Measurements from ENCODE around the gene ACOX2. TPM values are rescaled to one million over a fixed set of nuclear protein-coding genes. Genes with fewer than 3 reads are reported as not detected.

ACOX2 gene
- total RNA-seq, 3 donors from 2014 or later (not counting 1 experiment from before 2014, with no cell fraction given): not detected

GRCh38 chr3:58463181-58463941, 73.6 kb downstream of the ACOX2 start:
- Mint-ChIP-seq H3K27ac (peak overlapping the region in 1 of 2 donors; percentile 36), H3K9me3 (no peaks in the 10 kb centered on the region), H3K36me3 (no peaks in the 10 kb centered on the region), H3K4me3 (peak overlapping the region; percentile 35), H3K4me1 (peaks cover 8 to 12% of the 10 kb centered on the region in 2 donors), H3K27me3 (ENCODE audit: low read depth in 2 of 2) (no peaks in the 10 kb centered on the region)
- Histone ChIP-seq H3K36me3 (ENCODE audit: control insufficient read depth, insufficient read depth, low read length) (no peaks in the 10 kb centered on the region), H3K4me1 (ENCODE audit: control insufficient read depth, insufficient read depth, low read length) (peaks cover 12% of the 10 kb centered on the region), H3K9me3 (ENCODE audit: control insufficient read depth, insufficient read depth, low read length) (no peaks in the 10 kb centered on the region), H3K27me3 (ENCODE audit: control insufficient read depth, insufficient read depth, low read length) (no peaks in the 10 kb centered on the region), H3K27ac (ENCODE audit: low read length) (no peak overlapping the region), H3K4me3 (ENCODE audit: low read length) (no peak overlapping the region)
- TF ChIP-seq CTCF (IDR thresholded peaks at IDR 0.05): peak; percentile 94
- WGBS (ENCODE audit: insufficient coverage): 8% methylated on average over 11 of the region's 18 CpGs
- peak; percentile 93 to 99 (median 98) for ATAC-seq
- peak; percentile 63 to 79 for DNase-seq
- intact Hi-C loops (cut with micrococcal nuclease): loop anchor here (1.0 kb wide), 1 partner anchor 69 kb away; no protein-coding TSS in a partner anchor

- Histone ChIP-seq H3K4me1 (ENCODE audit: control insufficient read depth, insufficient read depth, low read length) (peaks cover 12% of the 10 kb centered on the region), H3K27ac (ENCODE audit: low read length) (no peak overlapping the region), H3K36me3 (ENCODE audit: control insufficient read depth, insufficient read depth, low read length) (no peaks in the 10 kb centered on the region), H3K4me3 (ENCODE audit: low read length) (no peak overlapping the region), H3K27me3 (ENCODE audit: control insufficient read depth, insufficient read depth, low read length) (no peaks in the 10 kb centered on the region), H3K9me3 (ENCODE audit: control insufficient read depth, insufficient read depth, low read length) (no peaks in the 10 kb centered on the region)
- intact Hi-C loops (cut with micrococcal nuclease): loop anchor here (1.0 kb wide), 1 partner anchor 69 kb away; no protein-coding TSS in a partner anchor
- Mint-ChIP-seq H3K27ac (no peak overlapping the region), H3K4me3 (no peak overlapping the region), H3K27me3 (ENCODE audit: low read depth in 2 of 2) (no peaks in the 10 kb centered on the region), H3K4me1 (peaks cover 8 to 12% of the 10 kb centered on the region in 2 donors), H3K9me3 (no peaks in the 10 kb centered on the region), H3K36me3 (no peaks in the 10 kb centered on the region)
- ATAC-seq (no peak), DNase-seq (no peak)
- WGBS (ENCODE audit: insufficient coverage): 97% methylated on average over 4 of the region's 4 CpGs
- TF ChIP-seq CTCF (IDR thresholded peaks at IDR 0.05): no peak
These were observed 74.2 kb downstream of the ACOX2 start for GRCh38 chr3:58462829-58463180.

GRCh38 chr3:58459160-58459559, 77.8 kb downstream of the ACOX2 start:
- no peak for TF ChIP-seq CTCF (IDR thresholded peaks at IDR 0.05)
- Histone ChIP-seq H3K36me3 (ENCODE audit: control insufficient read depth, insufficient read depth, low read length) (no peaks in the 10 kb centered on the region), H3K4me3 (ENCODE audit: low read length) (no peak overlapping the region), H3K9me3 (ENCODE audit: control insufficient read depth, insufficient read depth, low read length) (peaks cover 9% of the 10 kb centered on the region), H3K27ac (ENCODE audit: low read length) (no peak overlapping the region), H3K4me1 (ENCODE audit: control insufficient read depth, insufficient read depth, low read length) (peaks cover 7% of the 10 kb centered on the region), H3K27me3 (ENCODE audit: control insufficient read depth, insufficient read depth, low read length) (no peaks in the 10 kb centered on the region)
- Mint-ChIP-seq H3K36me3 (peaks cover 16% of the 10 kb centered on the region), H3K27ac (no peak overlapping the region), H3K4me3 (no peak overlapping the region), H3K4me1 (peaks cover 8 to 11% of the 10 kb centered on the region in 2 donors), H3K9me3 (peaks cover 3% of the 10 kb centered on the region in 2 donors), H3K27me3 (ENCODE audit: low read depth in 2 of 2) (no peaks in the 10 kb centered on the region)
- ATAC-seq (no peak), DNase-seq (no peak)
- intact Hi-C loops (cut with micrococcal nuclease): no loop called here
- WGBS (ENCODE audit: insufficient coverage): 96% methylated on average over 3 of the region's 4 CpGs

Other genes with a start within 250 kb of the ACOX2 start
- 10 to 100 TPM; 13.1 to 18.8 (median 17.0) TPM for gene RPP14, start 230.9 kb downstream of the ACOX2 start, total RNA-seq
- 1 to 10 TPM; 3.3 to 5.5 (median 3.7) TPM for gene HTD2, start 230.7 kb downstream of the ACOX2 start, total RNA-seq
- gene PXK, start 204.3 kb downstream of the ACOX2 start, total RNA-seq: 10 to 100 TPM; 42.1 to 53.8 (median 48.9) TPM
- gene PDHB, start 103.4 kb downstream of the ACOX2 start, total RNA-seq: 10 to 100 TPM; 33.7 to 52.4 (median 39.9) TPM
- gene KCTD6, start 45.1 kb downstream of the ACOX2 start, total RNA-seq: 10 to 100 TPM in 1 of 3 donors, 1 to 10 TPM in 2; 4.5 to 12.9 (median 7.5) TPM
- not detected for gene FAM107A, start 40.2 kb upstream of the ACOX2 start, total RNA-seq
- gene FAM3D, start 129.6 kb upstream of the ACOX2 start, total RNA-seq: not detected

Data from natural killer cell (primary cell).